HCT116 (cell line): ENCODE data around the gene ZSWIM6. TPM values are rescaled to one million over a fixed set of nuclear protein-coding genes. Genes with fewer than 3 reads are reported as not detected.

Source experiments
- ATAC-seq: fragments of 200-7000 bp; cut with Tn5 transposase; 2 replicates; pipeline ENCODE4 v1.9.1; 2020; ENCODE audit warnings: mild to moderate bottlenecking, moderate library complexity
- BruUV-seq: library from RNA; stranded (reverse); fragments of 400-500 nt; replicated peaks from 2 replicates; lab custom pipeline; 2021; lab: Mats Ljungman, UMichigan
- CTCF ChIA-PET: fragments of 300-600 bp; sonication (Branson Sonifier 250); formaldehyde crosslinking; loops from one replicate; lab custom pipeline; 2021; ENCODE audit warnings: antibody characterized with exemption; lab: Charles Lee
- POLR2A ChIA-PET: fragments of 300-600, 350-600 bp; sonication (Branson Sonifier 250); formaldehyde crosslinking; loops from one replicate; lab custom pipeline; 2021; ENCODE audit warnings: antibody characterized with exemption; lab: Charles Lee
- RAD21 ChIA-PET, 2 experiments: fragments of 300-600 bp; sonication (Branson Sonifier 250); formaldehyde crosslinking; loops; one replicate each; lab custom pipeline; 2023; ENCODE audit warnings: low total read pairs in 2 of 2; ENCODE audit not compliant: uncharacterized antibody in 2 of 2, unreplicated experiment in 2 of 2, low non-redundant PET in 1 of 2; lab: Charles Lee
- DNase-seq: peaks from one replicate; pipeline ENCODE4 v3.0.0-alpha.2; 2010; ENCODE audit warnings: low read depth, low spot score
- H2AFZ ChIP-seq: fragments of 200-600 bp; shearing (Covaris generic), sonication (generic); 2 replicates; pipeline ENCODE4 v1.6.1; 2017; ENCODE audit warnings: low read depth, mixed run types, mixed read lengths, antibody characterized with exemption, low read length; ENCODE audit not compliant: poor library complexity, severe bottlenecking
- H3K27ac ChIP-seq: 2 replicates; pipeline ENCODE4 v1.5.1; 2012; ENCODE audit warnings: low read depth, low read length
- H3K27me3 ChIP-seq: fragments of 200-600 bp; sonication (generic); 2 replicates; pipeline ENCODE4 v1.6.1; 2016; ENCODE audit warnings: mixed run types, low read length, mixed read lengths; ENCODE audit not compliant: insufficient read depth
- H3K36me3 ChIP-seq, 2 experiments: fragments of 200-500 bp in 1 of 2; fragments of 200-600 bp in 1 of 2; sonication (Bioruptor generic) in 1 of 2; sonication (generic) in 1 of 2; 2 replicates each; pipeline versions ENCODE4 v1.5.1 to v1.6.1; 2014 to 2016; ENCODE audit warnings: low read length in 2 of 2, inconsistent platforms in 1 of 2, mixed read lengths in 1 of 2, mixed run types in 1 of 2; ENCODE audit not compliant: insufficient read depth in 2 of 2, control insufficient read depth in 1 of 2
- H3K4me1 ChIP-seq, 2 experiments: fragments of 200-600 bp in 1 of 2; sonication (generic) in 1 of 2; 2 replicates each; pipeline versions ENCODE4 v1.5.1 to v1.6.1; 2012 to 2017; ENCODE audit warnings: low read length in 2 of 2, inconsistent platforms in 1 of 2, mild to moderate bottlenecking in 1 of 2, mixed read lengths in 1 of 2, mixed run types in 1 of 2, moderate library complexity in 1 of 2; ENCODE audit not compliant: insufficient read depth in 2 of 2, control insufficient read depth in 1 of 2
- H3K4me2 ChIP-seq: fragments of 200-600 bp; sonication (generic); 2 replicates; pipeline ENCODE4 v1.6.1; 2017; ENCODE audit warnings: mixed run types, low read length, mixed read lengths
- H3K4me3 ChIP-seq, 2 experiments: fragments of 200-600 bp in 1 of 2; sonication (generic) in 1 of 2; replicated peaks in 1 of 2; 2 replicates each; pipeline ENCODE4 v1.5.1; 2011 to 2016; ENCODE audit warnings: low read length in 2 of 2, control low read depth in 1 of 2, low read depth in 1 of 2, mild to moderate bottlenecking in 1 of 2, mixed read lengths in 1 of 2, mixed run types in 1 of 2
- H3K79me2 ChIP-seq: fragments of 200-600 bp; sonication (generic); 2 replicates; pipeline ENCODE4 v1.6.1; 2017; ENCODE audit warnings: mild to moderate bottlenecking, mixed run types, low read length, moderate library complexity, mixed read lengths; ENCODE audit not compliant: insufficient read depth
- H3K9ac ChIP-seq: fragments of 200-600 bp; sonication (generic); 2 replicates; pipeline ENCODE4 v1.6.1; 2016; ENCODE audit warnings: low read length, mixed read lengths
- H3K9me2 ChIP-seq: fragments of 200-600 bp; sonication (generic), shearing (Covaris generic); 2 replicates; pipeline ENCODE4 v1.6.1; 2017; ENCODE audit warnings: mixed run types, mild to moderate bottlenecking, moderate library complexity; ENCODE audit not compliant: insufficient read depth
- H3K9me3 ChIP-seq, 2 experiments: fragments of 200-500 bp in 1 of 2; fragments of 200-600 bp in 1 of 2; sonication (Bioruptor generic) in 1 of 2; sonication (generic) in 1 of 2; 2 replicates each; pipeline ENCODE4 v1.6.1; 2014 to 2017; ENCODE audit warnings: low read length in 2 of 2, mixed read lengths in 2 of 2, inconsistent platforms in 1 of 2, low read depth in 1 of 2, mild to moderate bottlenecking in 1 of 2, mixed run types in 1 of 2, moderate library complexity in 1 of 2; ENCODE audit not compliant: control insufficient read depth in 1 of 2, insufficient read depth in 1 of 2
- H4K20me1 ChIP-seq: fragments of 200-600 bp; sonication (generic), shearing (Covaris generic); 2 replicates; pipeline ENCODE4 v1.6.1; 2017; ENCODE audit warnings: mixed run types, mild to moderate bottlenecking, moderate library complexity; ENCODE audit not compliant: insufficient read depth
- CEBPB ChIP-seq: IDR thresholded peaks from 2 replicates; pipeline ENCODE4 v1.6.1; 2012; ENCODE audit warnings: low read depth
- ELF1 ChIP-seq: IDR thresholded peaks from 2 replicates; pipeline ENCODE4 v1.6.1; 2012; ENCODE audit warnings: low read depth, borderline replicate concordance
- EZH2phosphoT487 ChIP-seq: fragments of 200-600 bp; IDR thresholded peaks from 2 replicates; pipeline ENCODE4 v1.6.1; 2018; ENCODE audit warnings: antibody characterized with exemption, borderline replicate concordance
- FOSL1 ChIP-seq: IDR thresholded peaks from 2 replicates; pipeline ENCODE4 v1.6.1; 2012; ENCODE audit warnings: low read depth
- MAX ChIP-seq: IDR thresholded peaks from 2 replicates; pipeline ENCODE4 v1.6.1; 2012
- POLR2AphosphoS5 ChIP-seq: IDR thresholded peaks from 2 replicates; pipeline ENCODE4 v1.6.1; 2011; ENCODE audit warnings: mild to moderate bottlenecking, low read depth, low read length, moderate library complexity
- RAD21 ChIP-seq: IDR thresholded peaks from 2 replicates; pipeline ENCODE4 v1.6.1; 2012; ENCODE audit warnings: low read depth, mild to moderate bottlenecking
- REST ChIP-seq: IDR thresholded peaks from 2 replicates; pipeline ENCODE4 v1.6.1; 2012; ENCODE audit warnings: low read depth
- SIN3A ChIP-seq: IDR thresholded peaks from 2 replicates; pipeline ENCODE4 v1.6.1; 2012; ENCODE audit warnings: low read depth
- SP1 ChIP-seq: IDR thresholded peaks from 2 replicates; pipeline ENCODE4 v1.6.1; 2012; ENCODE audit warnings: low read depth
- TCF7L2 ChIP-seq: IDR thresholded peaks from 2 replicates; pipeline ENCODE4 v1.7.0; 2011; ENCODE audit warnings: borderline replicate concordance, inconsistent platforms; ENCODE audit not compliant: insufficient read depth, insufficient read length; ENCODE audit errors: extremely low read depth
- YY1 ChIP-seq: IDR thresholded peaks from 2 replicates; pipeline ENCODE4 v1.6.1; 2011; ENCODE audit warnings: low read length, low read depth, moderate library complexity, mild to moderate bottlenecking; ENCODE audit not compliant: insufficient replicate concordance; ENCODE audit errors: extremely low read depth
- ZFX ChIP-seq: fragments of 450-650 bp; IDR thresholded peaks from 2 replicates; pipeline ENCODE4 v1.6.1; 2017
- ZNF274 ChIP-seq: fragments of 200-500 bp; sonication (Bioruptor generic); IDR thresholded peaks from 2 replicates; pipeline ENCODE4 v1.6.1; 2014; ENCODE audit warnings: mild to moderate bottlenecking, low read depth, low read length, inconsistent platforms
- intact Hi-C: fragments of 100-400 bp; cut with micrococcal nuclease; formaldehyde crosslinking; loops from 2 replicates; pipeline ENCODE4 v1.10.0; 2022
- total RNA-seq: library from RNA; stranded (reverse); gene quantifications from one replicate; pipeline ENCODE4 v1.2.1, GENCODE V29; 2021; ENCODE audit not compliant: unreplicated experiment
- TF ChIP-seq, protein P1 (sequence below): IDR thresholded peaks from 2 replicates; pipeline ENCODE4 v1.6.1; 2011; ENCODE audit warnings: mild to moderate bottlenecking, low read length, moderate library complexity; ENCODE audit not compliant: insufficient replicate concordance; ENCODE audit errors: extremely low read depth

The ZSWIM6 gene
- total RNA-seq, 1 experiment from 2014 or later: 7.4 TPM

GRCh38 chr5:61423487-61424145, 91.6 kb downstream of the ZSWIM6 start:
- ChIA-PET CTCF (no interaction called here), RAD21 (no interaction called here), POLR2A (no interaction called here)
- Histone ChIP-seq H3K4me3 (no peak overlapping the region), H3K4me1 (no peaks in the 10 kb centered on the region), H3K79me2 (peaks cover 36% of the 10 kb centered on the region), H3K9me3 (no peaks in the 10 kb centered on the region), H3K27ac (no peak overlapping the region), H2AFZ (no peak overlapping the region), H3K9ac (no peak overlapping the region), H3K9me2 (no peaks in the 10 kb centered on the region), H4K20me1 (no peaks in the 10 kb centered on the region), H3K27me3 (no peaks in the 10 kb centered on the region), H3K36me3 (no peaks in the 10 kb centered on the region), H3K4me2 (no peak overlapping the region)
- no peak for TF ChIP-seq SIN3A
- TF ChIP-seq YY1: no peak
- no peak for TF ChIP-seq ZFX
- TF ChIP-seq CEBPB: no peak
- intact Hi-C loops: no loop called here
- ATAC-seq: no peak
- no peak for DNase-seq
- BruUV-seq: no TSS peak

GRCh38 chr5:61425918-61426317, 93.9 kb downstream of the ZSWIM6 start:
- no peak overlapping the region for H3K27ac ChIP-seq
- H3K4me1 ChIP-seq: no peaks in the 10 kb centered on the region
- H3K4me2 ChIP-seq: no peak overlapping the region
- H4K20me1 ChIP-seq: no peaks in the 10 kb centered on the region
- peaks cover 46% of the 10 kb centered on the region for H3K79me2 ChIP-seq
- H3K36me3 ChIP-seq: no peaks in the 10 kb centered on the region
- no peak overlapping the region for H3K9ac ChIP-seq
- TF ChIP-seq POLR2AphosphoS5 (no peak), MAX (no peak), TCF7L2 (no peak), REST (no peak), EZH2phosphoT487 (no peak), CEBPB (no peak), RAD21 (no peak), SP1 (no peak), ELF1 (no peak), FOSL1 (no peak), ZNF274 (no peak)
- TF ChIP-seq, protein P1, sequence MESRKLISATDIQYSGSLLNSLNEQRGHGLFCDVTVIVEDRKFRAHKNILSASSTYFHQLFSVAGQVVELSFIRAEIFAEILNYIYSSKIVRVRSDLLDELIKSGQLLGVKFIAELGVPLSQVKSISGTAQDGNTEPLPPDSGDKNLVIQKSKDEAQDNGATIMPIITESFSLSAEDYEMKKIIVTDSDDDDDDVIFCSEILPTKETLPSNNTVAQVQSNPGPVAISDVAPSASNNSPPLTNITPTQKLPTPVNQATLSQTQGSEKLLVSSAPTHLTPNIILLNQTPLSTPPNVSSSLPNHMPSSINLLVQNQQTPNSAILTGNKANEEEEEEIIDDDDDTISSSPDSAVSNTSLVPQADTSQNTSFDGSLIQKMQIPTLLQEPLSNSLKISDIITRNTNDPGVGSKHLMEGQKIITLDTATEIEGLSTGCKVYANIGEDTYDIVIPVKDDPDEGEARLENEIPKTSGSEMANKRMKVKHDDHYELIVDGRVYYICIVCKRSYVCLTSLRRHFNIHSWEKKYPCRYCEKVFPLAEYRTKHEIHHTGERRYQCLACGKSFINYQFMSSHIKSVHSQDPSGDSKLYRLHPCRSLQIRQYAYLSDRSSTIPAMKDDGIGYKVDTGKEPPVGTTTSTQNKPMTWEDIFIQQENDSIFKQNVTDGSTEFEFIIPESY: no peak
- ChIA-PET POLR2A (no interaction called here), RAD21 (no interaction called here), CTCF (no interaction called here)
- no peak overlapping the region for H2AFZ ChIP-seq
- DNase-seq: no peak
- no peak for ATAC-seq
- no peaks in the 10 kb centered on the region for H3K27me3 ChIP-seq
- BruUV-seq: no TSS peak
- H3K9me3 ChIP-seq: no peaks in the 10 kb centered on the region
- no peak overlapping the region for H3K4me3 ChIP-seq
- no peaks in the 10 kb centered on the region for H3K9me2 ChIP-seq
- intact Hi-C loops: no loop called here
